HG02610 (cell line): ENCODE measurements around the gene MAFB.
"Not testable (repeated sequence)": the region's sequence is repeated elsewhere in the genome, so short reads cannot be mapped to it uniquely, and the experiment has no call there.

Experiments
- ATAC-seq: cut with Tn5 transposase; IDR thresholded peaks from one replicate; pipeline ENCODE4 v1.9.1; 2021; ENCODE audit warnings: mild to moderate bottlenecking, moderate library complexity; ENCODE audit not compliant: unreplicated experiment

MAFB gene

GRCh38 chr20:40689100-40689942 is at the start of gene MAFB:
TSS of gene MAFB (minus strand) at chr20:40689236. CDS start at chr20:40688850, 386 bp downstream.
- no peak for ATAC-seq

DNA sequence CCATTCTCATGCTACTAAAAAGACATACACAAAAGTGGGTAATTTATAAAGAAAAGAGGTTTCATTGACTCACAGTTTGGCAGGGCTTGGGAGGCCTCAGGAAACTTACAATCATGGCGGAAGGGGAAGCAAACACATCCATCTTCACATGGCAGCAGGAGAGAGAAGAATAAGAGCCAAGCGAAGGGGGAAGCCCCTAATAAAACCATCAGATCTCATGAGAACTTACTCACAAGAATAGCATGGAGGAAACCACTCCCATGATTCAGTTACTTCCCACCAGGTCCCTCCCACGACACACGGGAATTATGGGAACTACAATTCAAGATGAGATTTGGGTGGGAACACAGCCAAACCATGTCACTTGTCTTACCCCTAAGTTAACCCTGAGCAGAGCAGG is 47.4 kb upstream of the MAFB start:
- not testable (repeated sequence) for ATAC-seq

DNA sequence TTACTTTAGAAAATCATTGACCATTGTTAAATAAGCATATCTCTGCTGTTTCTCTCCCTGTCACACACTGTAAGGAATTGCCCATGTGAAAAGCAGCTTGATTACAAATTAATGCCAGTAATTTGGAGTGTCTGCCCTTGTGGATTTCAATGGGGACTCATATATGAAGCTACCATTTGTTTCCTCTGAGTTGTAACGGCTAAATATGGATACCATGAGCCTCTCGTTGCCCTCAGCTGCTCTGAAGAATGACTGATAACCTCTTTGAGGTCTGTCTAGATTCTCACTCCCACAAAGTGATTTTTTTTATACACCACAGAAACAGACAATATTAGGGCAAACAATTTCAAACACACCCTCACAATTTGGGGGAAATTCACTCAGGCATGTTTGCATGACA is 40.0 kb upstream of the MAFB start:
- ATAC-seq = no peak

- ATAC-seq = no peak
These were observed 39.4 kb upstream of the MAFB start for GRCh38 chr20:40728470-40728869.

DNA sequence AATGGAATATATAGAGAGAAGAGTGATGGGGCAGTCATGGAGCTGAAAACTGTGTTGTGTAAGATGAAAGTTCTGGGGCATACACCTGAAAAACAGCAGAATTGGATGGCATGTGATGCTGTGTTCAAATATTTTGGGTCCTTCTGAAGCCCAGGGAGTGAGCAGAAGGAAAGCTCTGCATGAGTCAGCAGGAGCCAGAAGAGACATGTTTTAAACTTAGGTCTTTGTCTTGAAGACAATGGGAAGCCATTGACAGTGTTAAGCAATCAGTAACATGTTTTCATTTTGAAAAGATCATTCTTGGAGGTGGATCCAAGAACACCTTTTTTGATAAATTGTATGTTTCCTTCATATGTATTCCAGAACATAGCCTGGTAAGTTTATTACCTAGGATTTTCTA is 38.9 kb upstream of the MAFB start:
- ATAC-seq = no peak

DNA sequence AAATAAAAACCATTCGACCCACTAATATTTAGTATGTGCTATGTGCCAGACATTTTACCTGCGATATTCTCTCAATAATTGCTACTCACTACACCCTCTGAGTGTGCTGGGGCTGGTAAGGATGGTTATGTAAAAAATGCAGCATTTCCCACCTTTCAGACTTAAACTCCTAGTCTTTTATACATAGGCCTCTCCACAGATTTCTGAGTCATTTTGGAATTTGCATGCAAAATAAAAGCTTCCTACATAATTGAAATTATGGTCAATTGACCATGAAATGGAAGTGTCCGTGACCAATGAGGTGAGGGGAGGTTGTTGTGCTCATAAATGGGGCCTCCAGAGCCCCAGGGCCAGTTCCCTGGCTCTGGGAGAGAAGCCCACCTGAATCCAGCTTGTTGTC is 37.7 kb upstream of the MAFB start:
- no peak for ATAC-seq

GRCh38 chr20:40724566-40724965 is 35.5 kb upstream of the MAFB start:
- ATAC-seq = no peak

GRCh38 chr20:40720826-40721225 is 31.8 kb upstream of the MAFB start:
- ATAC-seq = no peak

- ATAC-seq = no peak
These were observed 31.1 kb upstream of the MAFB start for GRCh38 chr20:40720099-40720498.

DNA sequence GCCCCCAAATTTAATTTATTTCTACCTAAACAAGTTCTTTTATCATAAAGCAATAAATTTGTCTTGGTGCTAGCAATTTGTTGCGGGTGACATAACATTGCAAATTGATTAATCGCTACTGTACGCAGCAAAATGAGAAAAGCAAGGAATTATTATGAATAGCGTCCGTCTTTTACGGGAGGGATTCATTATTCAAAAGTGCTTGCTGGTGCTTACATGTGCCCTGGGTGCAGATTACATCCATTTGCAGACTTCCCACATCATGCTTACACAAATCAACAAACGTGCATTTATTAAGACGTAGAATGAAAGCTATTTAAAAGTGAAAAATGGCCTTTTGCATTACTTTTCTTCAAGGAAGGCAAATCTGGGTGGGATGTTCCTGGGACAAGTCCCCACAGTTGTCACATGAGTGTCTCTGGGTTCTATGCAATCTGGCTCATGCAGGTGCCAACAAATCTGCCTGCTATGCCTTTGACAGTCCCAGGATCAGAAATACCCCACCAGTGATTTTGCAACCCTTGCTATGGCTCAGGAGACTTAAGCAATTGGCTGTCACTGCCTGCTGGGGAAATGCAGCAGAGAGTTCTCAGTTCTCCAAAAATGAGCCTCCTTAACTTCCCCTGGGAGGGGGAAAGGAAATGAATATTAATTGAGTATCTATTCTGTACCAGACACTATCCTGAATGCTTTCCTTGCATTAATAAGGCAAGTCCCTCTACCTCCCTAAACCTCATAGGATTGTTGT is 30.1 kb upstream of the MAFB start:
- ATAC-seq = no peak

DNA sequence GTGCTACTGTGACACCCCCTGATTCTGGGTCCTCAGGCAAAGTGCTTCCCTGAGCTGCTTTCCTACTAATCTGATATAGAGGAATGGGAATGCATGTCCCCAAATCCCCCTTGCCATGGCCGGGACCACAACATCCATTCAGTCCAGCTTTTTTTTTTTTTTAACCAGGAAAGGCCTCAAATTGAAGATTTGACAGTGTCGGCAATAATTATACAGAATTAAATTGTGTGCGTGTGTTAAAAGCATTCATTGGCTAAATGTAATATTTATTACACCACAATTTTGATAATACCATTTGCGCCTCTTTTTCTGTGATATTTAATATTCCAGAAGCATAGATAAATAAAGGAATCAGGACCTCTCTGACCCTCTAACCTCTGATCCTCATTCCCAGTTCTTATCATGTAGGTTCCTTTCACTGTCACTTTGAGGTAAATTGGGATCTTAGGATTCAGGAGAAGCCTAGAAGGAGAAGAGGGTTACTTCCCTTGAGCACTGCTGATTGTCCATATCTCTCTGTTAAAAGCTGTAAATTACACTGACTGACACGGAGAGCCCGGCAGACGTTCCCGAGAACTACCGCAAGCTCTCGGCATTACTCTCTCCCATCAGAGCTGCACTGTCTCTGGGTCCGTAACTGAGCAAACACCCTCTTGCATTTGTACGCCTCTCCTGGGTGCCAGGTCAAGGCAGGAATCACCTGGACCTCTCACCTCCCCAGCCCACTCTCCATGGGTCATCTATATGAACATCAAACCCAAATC is 29.4 kb upstream of the MAFB start:
- ATAC-seq = no peak

GRCh38 chr20:40717343-40717865 is 28.4 kb upstream of the MAFB start:
- ATAC-seq = no peak

DNA sequence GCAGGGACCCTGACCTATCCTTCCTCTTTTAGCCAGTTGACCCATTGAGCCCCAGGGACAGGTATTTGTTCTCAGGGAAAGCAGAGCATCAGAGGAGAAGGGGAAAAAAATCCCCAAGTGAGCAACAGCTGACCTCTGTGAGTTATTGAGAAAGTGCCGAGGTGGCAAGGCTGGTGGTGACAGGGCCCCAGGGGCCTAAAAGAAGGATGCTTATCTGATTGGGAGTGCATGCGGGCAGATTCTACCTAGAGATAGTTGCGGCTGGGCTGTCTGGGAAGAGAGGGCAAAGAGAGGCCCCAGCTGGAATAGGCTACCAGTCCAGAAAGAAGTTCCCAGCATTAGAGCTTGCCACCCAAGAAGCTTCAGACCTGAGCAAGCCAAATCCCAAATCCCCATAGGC is 26.5 kb upstream of the MAFB start:
- ATAC-seq = no peak

DNA sequence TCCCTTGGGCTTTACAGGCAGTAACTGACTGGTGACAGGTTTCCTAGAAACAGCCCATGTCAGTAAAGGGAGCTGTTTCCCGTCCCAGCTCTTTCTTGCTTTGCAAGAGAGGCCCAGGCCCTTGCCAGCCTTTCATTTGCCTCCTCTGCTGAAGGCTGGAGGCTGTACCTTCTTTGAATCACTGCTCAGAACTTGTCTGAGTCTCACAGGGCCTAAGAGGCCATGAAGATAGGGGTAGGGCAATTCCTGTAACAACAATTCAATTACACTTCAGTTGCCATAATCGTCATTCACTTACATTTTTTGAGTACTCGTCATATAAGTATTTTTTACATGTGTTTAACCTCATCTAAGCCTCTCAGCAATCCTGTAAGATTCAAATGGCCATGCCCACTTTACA is 25.9 kb upstream of the MAFB start:
- ATAC-seq = no peak

DNA sequence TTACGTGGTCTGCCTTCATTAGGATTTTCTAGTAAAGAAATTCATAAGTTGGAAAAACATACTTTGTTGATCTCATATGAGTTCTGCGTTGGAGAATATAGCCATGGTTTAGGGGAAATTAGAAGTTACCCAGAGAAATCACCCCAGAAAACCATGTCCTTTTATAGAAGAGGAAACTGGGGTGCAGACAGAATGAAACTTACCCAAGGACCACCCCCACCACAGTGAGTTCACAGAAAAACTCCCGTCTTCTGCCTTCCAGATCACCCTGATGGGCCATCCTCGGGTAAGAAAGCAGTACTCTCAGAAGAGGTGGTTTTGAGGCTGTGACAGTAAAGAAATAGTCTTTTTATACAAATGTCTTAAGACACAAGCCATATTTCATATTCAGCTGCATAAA is 25.1 kb upstream of the MAFB start:
- ATAC-seq = no peak

DNA sequence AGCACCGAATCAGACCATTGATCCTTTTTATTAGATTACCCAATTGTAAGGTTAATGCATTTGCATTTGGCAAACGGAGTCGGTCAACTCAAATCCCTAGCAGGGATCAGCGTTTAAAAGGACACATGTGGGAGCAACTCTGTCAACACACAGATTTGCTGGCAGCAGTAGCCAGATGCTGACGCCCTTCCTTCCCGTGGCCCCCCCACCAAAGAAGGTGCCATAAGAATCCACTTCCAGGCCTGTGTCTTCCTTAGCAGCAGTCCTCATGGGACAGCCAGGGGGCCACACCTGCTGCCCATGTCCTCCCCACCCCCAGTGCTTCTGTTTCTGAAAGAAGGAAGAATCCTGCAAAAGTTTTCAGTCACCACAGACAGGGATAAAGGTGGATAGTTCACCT is 24.5 kb upstream of the MAFB start:
- no peak for ATAC-seq

- no peak for ATAC-seq
These were observed 22.0 kb upstream of the MAFB start for GRCh38 chr20:40711079-40711478.

GRCh38 chr20:40710603-40711002 is 21.6 kb upstream of the MAFB start:
- no peak for ATAC-seq

DNA sequence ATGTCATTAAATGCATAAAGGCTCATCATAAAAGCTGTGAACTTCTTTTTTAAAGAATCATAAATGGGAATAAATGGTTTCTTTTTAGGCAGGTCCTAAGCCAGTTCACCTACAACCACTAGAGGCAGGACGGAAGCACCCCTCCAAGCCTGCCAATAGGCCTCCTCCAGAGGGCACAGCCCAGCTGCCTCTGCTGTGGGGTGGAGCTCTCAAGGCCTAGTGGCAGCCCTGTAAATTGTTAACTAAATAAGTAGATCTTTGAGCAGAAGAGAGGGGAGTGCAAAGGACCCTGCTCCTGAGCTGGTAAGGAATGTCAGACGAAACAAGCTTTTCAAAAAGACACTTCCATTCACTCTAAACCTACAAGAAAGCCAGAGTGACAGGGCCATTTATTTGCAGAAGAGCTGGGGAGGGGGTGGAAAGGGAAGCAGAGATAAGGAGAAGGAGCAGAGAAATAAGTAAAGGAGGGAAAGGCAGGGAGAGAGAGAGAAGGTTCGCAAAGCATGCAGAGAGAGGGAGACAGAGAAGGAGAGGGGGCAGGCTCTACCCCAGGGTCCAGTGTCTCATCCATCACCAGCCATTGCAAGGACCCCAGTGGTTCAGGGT is 18.0 kb upstream of the MAFB start:
- no peak for ATAC-seq

DNA sequence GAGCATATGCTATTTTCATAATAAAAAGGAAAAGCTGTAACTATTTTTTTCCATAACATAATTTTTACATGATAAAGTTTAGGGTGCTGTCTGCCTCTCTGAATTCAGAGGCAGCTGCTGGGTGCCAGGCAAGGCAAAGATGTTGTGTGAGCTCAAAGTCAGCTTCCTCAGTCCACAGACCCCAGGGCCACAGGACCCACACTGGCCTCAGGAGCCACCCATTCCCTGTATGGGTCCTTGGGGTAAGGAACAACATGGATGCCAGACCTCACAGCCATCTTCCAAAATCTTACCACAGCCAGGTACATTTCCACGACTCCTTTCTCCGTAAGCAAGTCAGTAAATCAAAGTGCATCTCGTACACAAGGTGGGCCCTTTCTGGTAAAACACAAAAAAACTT is 16.4 kb upstream of the MAFB start:
- ATAC-seq = no peak

- no peak for ATAC-seq
These were observed 15.8 kb upstream of the MAFB start for GRCh38 chr20:40704828-40705227.
